ENCODE measurements around the gene UPK2. TPM values are rescaled to one million over a fixed set of nuclear protein-coding genes. Genes with fewer than 3 reads are reported as not detected.

UPK2 gene
- total and polyA plus RNA-seq, 2 of the 13 experiments (the other 11 are each of a cell fraction or from before 2014, with no cell fraction given), result not detected

GRCh38 chr11:118956094-118956846, at the start of gene UPK2 (continued):
- TF ChIP-seq CBX2 (IDR thresholded peaks at IDR 0.05; ENCODE audit: low read depth, low read length) (no peak), CBX2 (CRISPR knock-in tag; IDR thresholded peaks at IDR 0.05; ENCODE audit: low read depth) (no peak), KLF16 (CRISPR knock-in tag; IDR thresholded peaks at IDR 0.05) (no peak), ZMYM4 (CRISPR knock-in tag; IDR thresholded peaks at IDR 0.05) (no peak), FOXK2 (IDR thresholded peaks at IDR 0.05) (no peak), ZNF614 (CRISPR knock-in tag; IDR thresholded peaks at IDR 0.05; ENCODE audit: borderline replicate concordance) (no peak), KLF9 (CRISPR knock-in tag; IDR thresholded peaks at IDR 0.05; ENCODE audit: low read depth) (no peak), ZSCAN20 (CRISPR knock-in tag; IDR thresholded peaks at IDR 0.05; ENCODE audit: borderline replicate concordance) (no peak), REL (CRISPR knock-in tag; conservative IDR thresholded peaks at IDR 0.05) (no peak), ZNF772 (CRISPR knock-in tag; IDR thresholded peaks at IDR 0.05) (no peak), IKZF5 (CRISPR knock-in tag; IDR thresholded peaks at IDR 0.05) (peak; percentile 24; the same call in 1 of the 2 replicates), ZNF768 (CRISPR knock-in tag; IDR thresholded peaks at IDR 0.05) (no peak), TAF15 (IDR thresholded peaks at IDR 0.05; ENCODE audit: low read depth, low read length, poor library complexity, severe bottlenecking) (no peak), SP140L (CRISPR knock-in tag; IDR thresholded peaks at IDR 0.05; ENCODE audit: borderline replicate concordance) (no peak), ZNF616 (CRISPR knock-in tag; IDR thresholded peaks at IDR 0.05; ENCODE audit: low read depth) (no peak), ZNF256 (CRISPR knock-in tag; conservative IDR thresholded peaks at IDR 0.05) (no peak), ZNF225 (CRISPR knock-in tag; IDR thresholded peaks at IDR 0.05) (no peak), EP300 (IDR thresholded peaks at IDR 0.05; ENCODE audit: low read depth in 2 of 2, low read length in 2 of 2) (no peak), EP300 (CRISPR knock-in tag; IDR thresholded peaks at IDR 0.05; ENCODE audit: borderline replicate concordance) (no peak), CAMTA2 (CRISPR knock-in tag; IDR thresholded peaks at IDR 0.05; ENCODE audit: borderline replicate concordance) (no peak)
- TF ChIP-seq, protein P1, sequence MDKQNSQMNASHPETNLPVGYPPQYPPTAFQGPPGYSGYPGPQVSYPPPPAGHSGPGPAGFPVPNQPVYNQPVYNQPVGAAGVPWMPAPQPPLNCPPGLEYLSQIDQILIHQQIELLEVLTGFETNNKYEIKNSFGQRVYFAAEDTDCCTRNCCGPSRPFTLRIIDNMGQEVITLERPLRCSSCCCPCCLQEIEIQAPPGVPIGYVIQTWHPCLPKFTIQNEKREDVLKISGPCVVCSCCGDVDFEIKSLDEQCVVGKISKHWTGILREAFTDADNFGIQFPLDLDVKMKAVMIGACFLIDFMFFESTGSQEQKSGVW (CRISPR knock-in tag; IDR thresholded peaks at IDR 0.05; ENCODE audit: borderline replicate concordance), result no peak
- TF ChIP-seq, protein P2, sequence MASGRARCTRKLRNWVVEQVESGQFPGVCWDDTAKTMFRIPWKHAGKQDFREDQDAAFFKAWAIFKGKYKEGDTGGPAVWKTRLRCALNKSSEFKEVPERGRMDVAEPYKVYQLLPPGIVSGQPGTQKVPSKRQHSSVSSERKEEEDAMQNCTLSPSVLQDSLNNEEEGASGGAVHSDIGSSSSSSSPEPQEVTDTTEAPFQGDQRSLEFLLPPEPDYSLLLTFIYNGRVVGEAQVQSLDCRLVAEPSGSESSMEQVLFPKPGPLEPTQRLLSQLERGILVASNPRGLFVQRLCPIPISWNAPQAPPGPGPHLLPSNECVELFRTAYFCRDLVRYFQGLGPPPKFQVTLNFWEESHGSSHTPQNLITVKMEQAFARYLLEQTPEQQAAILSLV (CRISPR knock-in tag; IDR thresholded peaks at IDR 0.05; ENCODE audit: borderline replicate concordance), result no peak
- TF ChIP-seq, protein P3, sequence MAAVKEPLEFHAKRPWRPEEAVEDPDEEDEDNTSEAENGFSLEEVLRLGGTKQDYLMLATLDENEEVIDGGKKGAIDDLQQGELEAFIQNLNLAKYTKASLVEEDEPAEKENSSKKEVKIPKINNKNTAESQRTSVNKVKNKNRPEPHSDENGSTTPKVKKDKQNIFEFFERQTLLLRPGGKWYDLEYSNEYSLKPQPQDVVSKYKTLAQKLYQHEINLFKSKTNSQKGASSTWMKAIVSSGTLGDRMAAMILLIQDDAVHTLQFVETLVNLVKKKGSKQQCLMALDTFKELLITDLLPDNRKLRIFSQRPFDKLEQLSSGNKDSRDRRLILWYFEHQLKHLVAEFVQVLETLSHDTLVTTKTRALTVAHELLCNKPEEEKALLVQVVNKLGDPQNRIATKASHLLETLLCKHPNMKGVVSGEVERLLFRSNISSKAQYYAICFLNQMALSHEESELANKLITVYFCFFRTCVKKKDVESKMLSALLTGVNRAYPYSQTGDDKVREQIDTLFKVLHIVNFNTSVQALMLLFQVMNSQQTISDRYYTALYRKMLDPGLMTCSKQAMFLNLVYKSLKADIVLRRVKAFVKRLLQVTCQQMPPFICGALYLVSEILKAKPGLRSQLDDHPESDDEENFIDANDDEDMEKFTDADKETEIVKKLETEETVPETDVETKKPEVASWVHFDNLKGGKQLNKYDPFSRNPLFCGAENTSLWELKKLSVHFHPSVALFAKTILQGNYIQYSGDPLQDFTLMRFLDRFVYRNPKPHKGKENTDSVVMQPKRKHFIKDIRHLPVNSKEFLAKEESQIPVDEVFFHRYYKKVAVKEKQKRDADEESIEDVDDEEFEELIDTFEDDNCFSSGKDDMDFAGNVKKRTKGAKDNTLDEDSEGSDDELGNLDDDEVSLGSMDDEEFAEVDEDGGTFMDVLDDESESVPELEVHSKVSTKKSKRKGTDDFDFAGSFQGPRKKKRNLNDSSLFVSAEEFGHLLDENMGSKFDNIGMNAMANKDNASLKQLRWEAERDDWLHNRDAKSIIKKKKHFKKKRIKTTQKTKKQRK (IDR thresholded peaks at IDR 0.05; ENCODE audit: low read length), result no peak
- TF ChIP-seq, protein P4, sequence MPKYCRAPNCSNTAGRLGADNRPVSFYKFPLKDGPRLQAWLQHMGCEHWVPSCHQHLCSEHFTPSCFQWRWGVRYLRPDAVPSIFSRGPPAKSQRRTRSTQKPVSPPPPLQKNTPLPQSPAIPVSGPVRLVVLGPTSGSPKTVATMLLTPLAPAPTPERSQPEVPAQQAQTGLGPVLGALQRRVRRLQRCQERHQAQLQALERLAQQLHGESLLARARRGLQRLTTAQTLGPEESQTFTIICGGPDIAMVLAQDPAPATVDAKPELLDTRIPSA (CRISPR knock-in tag; IDR thresholded peaks at IDR 0.05; ENCODE audit: borderline replicate concordance), result no peak

Data from HepG2 (cell line).